OCI-LY7 (cell line): ENCODE results near the gene ZNF488. TPM values are rescaled to one million over a fixed set of nuclear protein-coding genes. Genes with fewer than 3 reads are reported as not detected.

Experiments
- BruUV-seq: library from RNA; stranded (reverse); fragments of 400-500 nt; replicated peaks from 2 replicates; lab custom pipeline; 2021; lab: Mats Ljungman, UMichigan
- CTCF ChIA-PET: fragments of 300-600 bp; sonication (Branson Sonifier 250); formaldehyde crosslinking; loops from one replicate; lab custom pipeline; 2022; ENCODE audit warnings: antibody characterized with exemption; ENCODE audit not compliant: unreplicated experiment; lab: Charles Lee
- POLR2A ChIA-PET: fragments of 300-600 bp; sonication (Branson Sonifier 250); formaldehyde crosslinking; loops from one replicate; lab custom pipeline; 2022; ENCODE audit warnings: antibody characterized with exemption; lab: Charles Lee
- DNase-seq: peaks from one replicate; pipeline ENCODE4 v3.0.0-alpha.2; 2015; ENCODE audit warnings: low spot score
- H2AFZ ChIP-seq: fragments of 200-600 bp; sonication (generic), shearing (Covaris generic); 2 replicates; pipeline ENCODE4 v1.6.1; 2014; ENCODE audit warnings: mild to moderate bottlenecking, antibody characterized with exemption, low read length, moderate library complexity
- H3K27ac ChIP-seq: fragments of 200-600 bp; sonication (generic); 2 replicates; pipeline ENCODE4 v1.5.1; 2014; ENCODE audit warnings: mixed run types, low read depth, mild to moderate bottlenecking, moderate library complexity, low read length, inconsistent platforms; ENCODE audit not compliant: poor library complexity, severe bottlenecking
- H3K36me3 ChIP-seq: fragments of 200-600 bp; sonication (generic); 2 replicates; pipeline ENCODE4 v1.6.1; 2014; ENCODE audit warnings: mild to moderate bottlenecking, antibody characterized with exemption, low read length, moderate library complexity, mixed read lengths; ENCODE audit not compliant: insufficient read depth
- H3K4me1 ChIP-seq: fragments of 200-600 bp; sonication (generic); 2 replicates; pipeline ENCODE4 v1.5.1; 2014; ENCODE audit warnings: mild to moderate bottlenecking, low read length; ENCODE audit not compliant: insufficient read depth, poor library complexity, severe bottlenecking
- H3K4me2 ChIP-seq: fragments of 200-600 bp; sonication (generic); 2 replicates; pipeline ENCODE4 v1.6.1; 2014; ENCODE audit warnings: mild to moderate bottlenecking, low read length
- H3K4me3 ChIP-seq: fragments of 200-600 bp; sonication (generic); 2 replicates; pipeline ENCODE4 v1.5.1; 2014; ENCODE audit warnings: mild to moderate bottlenecking, low read depth, low read length; ENCODE audit not compliant: poor library complexity, severe bottlenecking
- H3K79me2 ChIP-seq: fragments of 200-600 bp; sonication (generic); 2 replicates; pipeline ENCODE4 v1.6.1; 2016; ENCODE audit warnings: low read depth, mild to moderate bottlenecking, low read length, moderate library complexity, mixed read lengths; ENCODE audit not compliant: insufficient read depth
- H3K9me2 ChIP-seq: fragments of 200-600 bp; sonication (generic); 2 replicates; pipeline ENCODE4 v1.6.1; 2016; ENCODE audit warnings: mild to moderate bottlenecking, low read length, mixed read lengths; ENCODE audit not compliant: insufficient read depth
- H3K9me3 ChIP-seq: fragments of 200-600 bp; sonication (generic); 2 replicates; pipeline ENCODE4 v1.6.1; 2014; ENCODE audit warnings: mild to moderate bottlenecking, mixed run types, low read length, mixed read lengths
- H4K20me1 ChIP-seq: fragments of 200-600 bp; sonication (generic); 2 replicates; pipeline ENCODE4 v1.6.1; 2014; ENCODE audit warnings: mild to moderate bottlenecking, antibody characterized with exemption, low read length, moderate library complexity, mixed read lengths; ENCODE audit not compliant: insufficient read depth
- EZH2phosphoT487 ChIP-seq: fragments of 200-600 bp; sonication (generic); IDR thresholded peaks from 2 replicates; pipeline ENCODE4 v1.6.1; 2018; ENCODE audit warnings: low read depth, borderline replicate concordance, mild to moderate bottlenecking, mixed run types, antibody characterized with exemption, low read length, moderate library complexity, mixed read lengths
- intact Hi-C: fragments of 100-400 bp; cut with micrococcal nuclease; formaldehyde crosslinking; loops from one replicate; pipeline ENCODE4 v1.10.0; 2022; ENCODE audit not compliant: unreplicated experiment
- total RNA-seq, 2 experiments: library from RNA; depleted of rRNA in 1 of 2; stranded (reverse); fragments of >200 nt in 1 of 2; shearing (Covaris generic) in 1 of 2; gene quantifications; 2 replicates each; pipeline ENCODE4 v1.2.3, GENCODE V29; 2014 to 2022
- TF ChIP-seq, protein P1 (sequence below): fragments of 200-600 bp; sonication (generic); conservative IDR thresholded peaks from 2 replicates; pipeline ENCODE4 v1.5.1; 2014; ENCODE audit warnings: mild to moderate bottlenecking, antibody characterized with exemption, low read length, moderate library complexity, mixed read lengths

The ZNF488 gene
- total RNA-seq, 2 experiments from 2014 or later, result 0.06 to 0.34 TPM

DNA sequence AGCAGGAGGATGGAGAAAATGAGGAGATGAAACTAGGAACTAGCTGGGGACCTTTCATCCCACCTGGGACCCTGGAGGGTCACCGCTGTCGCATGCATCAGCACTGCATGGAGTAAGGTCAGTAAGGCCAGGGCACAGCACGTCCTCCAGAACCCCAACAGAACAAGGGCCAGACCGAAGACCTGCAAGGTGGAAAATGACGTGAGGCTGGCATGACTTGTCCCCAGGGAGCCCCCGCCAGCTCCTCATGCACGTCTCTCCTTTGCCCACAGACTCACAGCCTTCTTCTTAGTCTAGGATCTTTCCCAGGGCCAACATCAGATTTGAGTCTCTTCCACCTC lies 4.7 kb downstream of the ZNF488 start:
- H3K27ac ChIP-seq, result no peak overlapping the region
- ChIA-PET POLR2A (no interaction called here), CTCF (no interaction called here)
- BruUV-seq, result no TSS peak
- no peak overlapping the region for H3K4me3 ChIP-seq
- peaks cover 9% of the 10 kb centered on the region for H3K4me1 ChIP-seq
- H4K20me1 ChIP-seq, result no peaks in the 10 kb centered on the region
- H2AFZ ChIP-seq, result no peak overlapping the region
- intact Hi-C loops, result loop anchor here (10.0 kb wide), 1 partner anchor 65 kb away; no protein-coding TSS in a partner anchor
- no peak for DNase-seq
- no peak for TF ChIP-seq EZH2phosphoT487
- TF ChIP-seq, protein P1, sequence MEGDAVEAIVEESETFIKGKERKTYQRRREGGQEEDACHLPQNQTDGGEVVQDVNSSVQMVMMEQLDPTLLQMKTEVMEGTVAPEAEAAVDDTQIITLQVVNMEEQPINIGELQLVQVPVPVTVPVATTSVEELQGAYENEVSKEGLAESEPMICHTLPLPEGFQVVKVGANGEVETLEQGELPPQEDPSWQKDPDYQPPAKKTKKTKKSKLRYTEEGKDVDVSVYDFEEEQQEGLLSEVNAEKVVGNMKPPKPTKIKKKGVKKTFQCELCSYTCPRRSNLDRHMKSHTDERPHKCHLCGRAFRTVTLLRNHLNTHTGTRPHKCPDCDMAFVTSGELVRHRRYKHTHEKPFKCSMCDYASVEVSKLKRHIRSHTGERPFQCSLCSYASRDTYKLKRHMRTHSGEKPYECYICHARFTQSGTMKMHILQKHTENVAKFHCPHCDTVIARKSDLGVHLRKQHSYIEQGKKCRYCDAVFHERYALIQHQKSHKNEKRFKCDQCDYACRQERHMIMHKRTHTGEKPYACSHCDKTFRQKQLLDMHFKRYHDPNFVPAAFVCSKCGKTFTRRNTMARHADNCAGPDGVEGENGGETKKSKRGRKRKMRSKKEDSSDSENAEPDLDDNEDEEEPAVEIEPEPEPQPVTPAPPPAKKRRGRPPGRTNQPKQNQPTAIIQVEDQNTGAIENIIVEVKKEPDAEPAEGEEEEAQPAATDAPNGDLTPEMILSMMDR, result no peak
- no peaks in the 10 kb centered on the region for H3K36me3 ChIP-seq
- H3K4me2 ChIP-seq, result no peak overlapping the region
- H3K9me2 ChIP-seq, result no peaks in the 10 kb centered on the region
- H3K79me2 ChIP-seq, result no peaks in the 10 kb centered on the region
- no peaks in the 10 kb centered on the region for H3K9me3 ChIP-seq

DNA sequence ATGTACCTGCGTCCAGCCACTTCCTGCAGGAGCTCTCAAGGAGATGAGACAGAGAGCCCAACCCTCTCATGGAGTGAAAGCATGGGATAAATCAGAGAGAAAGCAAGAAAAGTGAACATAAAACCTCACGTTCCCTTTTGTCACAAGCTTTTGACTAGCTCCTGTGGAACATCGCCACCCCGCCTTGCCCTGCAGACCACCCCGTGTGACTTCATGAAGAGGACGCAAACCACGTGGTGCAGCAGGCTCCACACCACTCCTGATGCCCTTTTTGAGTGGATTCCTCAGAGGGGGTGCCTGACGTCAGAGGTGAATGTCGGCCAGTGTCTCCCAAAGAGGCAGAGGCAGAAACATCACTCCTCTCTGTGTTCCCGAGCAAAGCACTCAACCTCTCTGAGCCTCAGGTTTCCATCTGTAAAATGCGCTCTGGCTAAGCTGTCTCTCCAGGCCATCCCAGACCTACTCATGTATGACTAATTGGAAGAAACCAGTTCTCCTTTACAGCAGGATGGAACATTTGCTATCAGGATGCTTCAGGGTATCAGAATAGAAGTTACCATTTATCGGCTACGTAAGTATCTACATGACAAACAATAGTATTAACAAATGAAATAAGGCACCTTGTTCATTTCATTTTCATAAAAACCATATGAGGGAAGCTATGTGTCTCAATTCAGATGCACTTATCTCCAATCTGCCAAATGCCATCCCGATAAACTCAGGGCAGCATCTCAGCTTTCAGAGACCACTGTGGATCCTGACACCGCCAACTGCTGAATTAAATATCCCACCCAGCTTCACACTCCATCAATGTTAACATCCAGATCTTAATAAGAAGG lies 5.3 kb downstream of the ZNF488 start:
- no peak for DNase-seq
- H2AFZ ChIP-seq, result no peak overlapping the region
- no peaks in the 10 kb centered on the region for H3K9me3 ChIP-seq
- ChIA-PET CTCF (no interaction called here), POLR2A (no interaction called here)
- H3K79me2 ChIP-seq, result no peaks in the 10 kb centered on the region
- no peaks in the 10 kb centered on the region for H3K36me3 ChIP-seq
- H3K27ac ChIP-seq, result no peak overlapping the region
- intact Hi-C loops, result loop anchor here (10.0 kb wide), 1 partner anchor 64 kb away; no protein-coding TSS in a partner anchor
- H3K4me3 ChIP-seq, result no peak overlapping the region
- no peaks in the 10 kb centered on the region for H4K20me1 ChIP-seq
- peaks cover 7% of the 10 kb centered on the region for H3K4me1 ChIP-seq
- TF ChIP-seq EZH2phosphoT487, result no peak
- TF ChIP-seq, protein P1, result no peak
- H3K4me2 ChIP-seq, result no peak overlapping the region
- BruUV-seq, result no TSS peak
- no peaks in the 10 kb centered on the region for H3K9me2 ChIP-seq

DNA sequence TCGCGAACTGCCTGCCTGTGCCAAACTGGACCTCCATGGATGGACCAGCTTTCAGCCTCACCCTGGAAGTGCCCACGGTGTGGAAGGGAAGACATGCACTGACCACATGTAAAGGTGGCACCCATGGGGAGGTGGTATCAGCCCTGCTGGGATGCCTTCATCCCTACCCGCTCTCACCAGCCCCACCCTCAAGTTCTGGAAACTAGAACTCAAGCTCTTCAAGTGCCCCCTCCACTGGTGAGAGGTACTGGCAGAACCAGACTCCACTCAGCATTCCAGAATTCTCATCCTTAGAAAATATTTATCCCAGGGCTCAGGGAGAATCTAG lies 5.9 kb downstream of the ZNF488 start:
- Histone ChIP-seq H3K27ac (no peak overlapping the region), H3K36me3 (no peaks in the 10 kb centered on the region), H3K9me3 (no peaks in the 10 kb centered on the region), H3K4me3 (no peak overlapping the region), H3K9me2 (no peaks in the 10 kb centered on the region), H3K79me2 (no peaks in the 10 kb centered on the region), H2AFZ (no peak overlapping the region), H3K4me1 (no peaks in the 10 kb centered on the region), H4K20me1 (no peaks in the 10 kb centered on the region), H3K4me2 (no peak overlapping the region)
- intact Hi-C loops, result loop anchor here (10.0 kb wide), 1 partner anchor 63 kb away; no protein-coding TSS in a partner anchor
- ChIA-PET CTCF (no interaction called here), POLR2A (no interaction called here)
- no peak for TF ChIP-seq EZH2phosphoT487
- TF ChIP-seq, protein P1, result no peak
- BruUV-seq, result no TSS peak
- no peak for DNase-seq
